A549 (cell line): ENCODE measurements around the gene SLITRK4.

Source experiments
- CHD4 ChIP-seq: fragments of 200-600 bp; sonication (generic); IDR thresholded peaks from 2 replicates; pipeline ENCODE4 v1.6.1; 2016; ENCODE audit warnings: antibody characterized with exemption, mild to moderate bottlenecking, borderline replicate concordance
- CTCF ChIP-seq: fragments of >200 bp; sonication (Bioruptor Twin); formaldehyde crosslinking; IDR thresholded peaks from 3 replicates; pipeline ENCODE4 v1.5.1; 2016
- ELK1 ChIP-seq: fragments of 150-350 bp; IDR thresholded peaks from 2 replicates; pipeline ENCODE4 v1.6.1; 2014; ENCODE audit warnings: low read depth, mild to moderate bottlenecking, low read length
- GATA3 ChIP-seq: IDR thresholded peaks from 2 replicates; pipeline ENCODE4 v1.6.1; 2012; ENCODE audit warnings: borderline replicate concordance
- HDAC2 ChIP-seq: fragments of 200-600 bp; sonication (generic); IDR thresholded peaks from 2 replicates; pipeline ENCODE4 v1.6.1; 2016
- JUN ChIP-seq, 2 experiments: fragments of >200 bp; sonication (Bioruptor Twin); formaldehyde crosslinking; IDR thresholded peaks; 2 replicates in 1 of 2; 3 replicates in 1 of 2; pipeline ENCODE4 v1.6.1; 2016 to 2017
- MAFK ChIP-seq: fragments of 450-650 bp; IDR thresholded peaks from 2 replicates; pipeline ENCODE4 v1.6.1; 2014; ENCODE audit not compliant: partially characterized antibody
- MAZ ChIP-seq: fragments of 150-350 bp; IDR thresholded peaks from 2 replicates; pipeline ENCODE4 v1.6.1; 2014; ENCODE audit warnings: antibody characterized with exemption, low read depth, low read length, borderline replicate concordance
- NFE2L2 ChIP-seq: fragments of 150-350 bp; conservative IDR thresholded peaks from 2 replicates; pipeline ENCODE4 v1.6.1; 2014; ENCODE audit warnings: low read length
- NR3C1 ChIP-seq: fragments of >200 bp; sonication (Bioruptor Twin); formaldehyde crosslinking; IDR thresholded peaks from 3 replicates; pipeline ENCODE4 v1.6.1; 2017
- POLR2A ChIP-seq: IDR thresholded peaks from 2 replicates; pipeline ENCODE4 v1.6.1; 2012; ENCODE audit warnings: mild to moderate bottlenecking, low read length
- REST ChIP-seq: fragments of 200-600 bp; sonication (generic); IDR thresholded peaks from 2 replicates; pipeline ENCODE4 v1.6.1; 2016; ENCODE audit warnings: antibody characterized with exemption, mild to moderate bottlenecking, moderate library complexity
- SMC3 ChIP-seq: fragments of >200 bp; sonication (Bioruptor Twin); formaldehyde crosslinking; IDR thresholded peaks from 3 replicates; pipeline ENCODE4 v1.6.1; 2018; ENCODE audit warnings: inconsistent platforms

- TF ChIP-seq NFE2L2: no peak
- TF ChIP-seq CTCF: no peak
- TF ChIP-seq SMC3: no peak
- TF ChIP-seq NR3C1: no peak
- no peak for TF ChIP-seq POLR2A
- no peak for TF ChIP-seq REST
- no peak for TF ChIP-seq JUN (IDR thresholded peaks at IDR 0.05)
- TF ChIP-seq MAFK: no peak
- no peak for TF ChIP-seq MAZ
- TF ChIP-seq HDAC2: no peak
- TF ChIP-seq CHD4: no peak
- no peak for TF ChIP-seq ELK1
- no peak for TF ChIP-seq GATA3
Measured at GRCh38 chrX:143581240-143581639, 54.7 kb downstream of the SLITRK4 start.
